ENCODE data around the gene USH2A.

Gene USH2A

DNA sequence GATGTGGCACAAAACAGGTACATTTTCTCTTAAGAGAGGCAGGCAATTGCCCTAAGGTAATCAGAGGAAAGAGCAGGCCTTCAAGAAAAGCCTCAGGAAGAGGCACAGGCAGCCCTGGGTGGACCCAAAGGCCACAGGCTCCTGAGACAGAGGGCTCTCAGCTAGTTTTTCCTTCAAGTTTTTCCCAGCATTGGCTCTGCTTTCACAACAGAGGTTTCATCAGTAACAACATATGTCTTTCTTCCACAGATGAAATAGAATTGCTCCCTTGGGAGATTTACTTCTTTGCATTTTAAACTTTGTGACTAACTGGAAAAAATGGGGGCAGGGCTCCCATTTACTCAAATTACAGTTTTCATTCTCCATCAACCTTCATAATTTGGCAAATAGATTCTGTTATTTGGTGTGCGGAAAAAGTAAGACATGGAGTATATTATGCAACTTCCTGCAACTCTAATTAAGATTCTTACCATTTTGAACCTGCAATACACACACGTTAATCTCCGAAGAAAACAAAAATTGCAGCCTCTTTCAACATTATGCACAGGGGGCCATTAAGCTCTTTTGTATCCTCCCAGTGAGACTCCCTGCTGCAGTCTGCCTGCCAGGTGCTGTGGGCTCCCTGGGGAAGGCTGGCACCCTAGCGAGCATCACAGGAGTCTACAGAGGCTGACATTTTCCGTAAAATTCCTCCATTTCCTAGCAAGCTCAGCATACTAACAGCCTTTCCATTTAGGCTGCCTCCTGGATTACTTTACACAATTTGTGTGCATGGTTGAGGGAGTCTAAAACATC is 282.3 kb downstream of the USH2A start:
- no peak for DNase-seq (ENCODE audit: low read depth, low spot score)

GRCh38 chr1:216124192-216124781 is 299.0 kb downstream of the USH2A start:
- no peak for DNase-seq (ENCODE audit: low read depth, low spot score)

GRCh38 chr1:216123446-216124191 is 299.6 kb downstream of the USH2A start:
- no peak for DNase-seq (ENCODE audit: low read depth, low spot score)

GRCh38 chr1:216119600-216119999 is 303.6 kb downstream of the USH2A start:
- DNase-seq (ENCODE audit: low read depth, low spot score): no peak

DNA sequence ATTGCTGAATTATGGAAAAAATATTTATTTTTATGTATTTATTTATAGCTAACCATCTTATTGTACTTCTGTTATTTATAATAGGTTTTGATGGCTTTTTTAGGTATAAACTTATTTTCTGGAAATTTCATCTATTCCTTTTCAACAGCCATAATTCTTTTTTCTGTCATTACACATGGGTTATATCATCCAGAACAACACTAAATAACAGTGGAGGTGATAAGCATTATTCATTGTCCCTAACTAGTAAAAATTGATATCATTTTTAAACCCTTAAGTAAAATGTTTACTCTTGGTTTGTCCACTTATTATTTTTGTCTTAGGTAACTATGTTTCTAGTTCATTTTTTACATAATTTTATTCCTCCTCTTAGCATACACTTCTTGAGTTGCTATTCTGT is 309.1 kb downstream of the USH2A start:
- no peak for DNase-seq (ENCODE audit: low read depth, low spot score)

DNA sequence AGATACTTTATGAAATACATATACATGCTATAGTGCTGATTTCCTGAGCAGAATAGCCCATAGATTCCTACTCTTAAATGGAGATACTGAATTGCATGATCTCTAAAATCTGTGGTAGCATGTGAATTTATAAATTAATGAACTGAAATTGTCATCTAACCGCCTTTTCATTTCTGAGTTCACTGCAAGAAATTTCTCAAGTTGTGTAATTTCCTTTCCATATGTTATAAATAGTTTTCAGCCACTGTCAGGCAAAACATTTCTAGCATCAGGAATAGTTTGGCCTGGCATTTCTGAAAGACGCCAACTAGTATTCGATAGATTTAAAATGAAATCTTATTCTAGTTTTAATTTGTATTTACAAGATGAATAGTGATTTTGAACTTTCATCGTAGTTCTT is 310.1 kb downstream of the USH2A start:
- DNase-seq (ENCODE audit: low read depth, low spot score): no peak

DNA sequence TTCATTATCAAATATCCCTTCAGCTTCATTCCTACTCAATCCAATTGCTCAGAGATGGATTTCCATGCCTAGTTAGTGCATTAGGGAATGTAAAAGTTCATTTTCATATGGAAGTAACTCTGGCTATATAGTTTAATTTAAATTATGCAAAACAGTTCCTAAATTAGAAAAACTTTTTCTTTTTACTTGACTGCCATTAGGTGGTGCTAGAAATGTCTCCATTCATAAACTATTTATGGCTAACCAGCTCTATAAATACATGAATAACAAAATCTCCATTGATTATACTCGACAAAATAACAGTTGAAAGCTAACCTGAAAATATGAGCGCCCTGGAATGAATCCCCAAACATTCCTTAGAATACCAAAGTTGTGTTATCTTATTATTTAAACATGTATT is 311.4 kb downstream of the USH2A start:
- DNase-seq (ENCODE audit: low read depth, low spot score): no peak

DNA sequence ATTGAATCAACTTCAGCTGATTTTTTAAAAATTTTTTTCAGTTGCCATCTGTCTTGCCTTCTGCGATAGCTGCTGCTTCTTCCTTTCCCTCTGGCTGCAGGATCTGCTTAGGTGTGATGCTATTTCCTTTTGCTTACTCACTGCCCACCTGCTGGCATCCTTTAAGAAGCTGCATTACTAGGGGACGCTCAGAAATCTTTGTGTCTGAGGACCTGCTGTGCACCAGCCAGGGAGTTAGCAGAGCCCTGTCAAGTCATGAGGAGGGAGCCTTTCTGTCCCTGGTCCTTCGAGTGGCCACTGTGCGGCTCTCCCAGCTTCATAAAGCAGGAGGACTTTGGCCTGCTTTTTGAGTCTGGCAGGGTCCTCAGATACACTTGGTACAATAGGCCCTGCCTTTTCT is 327.8 kb downstream of the USH2A start:
- DNase-seq (ENCODE audit: low read depth, low spot score): no peak

DNA sequence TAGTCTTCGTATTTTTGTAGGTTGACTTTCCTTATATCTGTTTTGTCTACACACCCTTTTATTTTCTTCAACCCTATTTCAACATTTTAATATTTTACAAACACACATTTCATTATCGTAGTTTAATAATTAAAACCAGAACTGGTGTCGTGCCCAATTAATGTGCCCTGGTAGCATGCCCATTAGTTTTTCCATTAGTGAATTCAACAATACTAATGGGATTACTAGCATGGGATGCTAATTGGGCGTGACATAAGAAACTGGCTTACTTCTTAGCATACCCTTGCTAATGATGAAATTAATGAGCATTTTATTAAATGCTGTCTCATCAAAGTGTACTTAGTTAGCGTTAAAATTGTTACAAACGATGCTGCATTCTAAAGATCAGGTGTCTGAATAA is 332.7 kb downstream of the USH2A start:
- no peak for DNase-seq (ENCODE audit: low read depth, low spot score)

DNA sequence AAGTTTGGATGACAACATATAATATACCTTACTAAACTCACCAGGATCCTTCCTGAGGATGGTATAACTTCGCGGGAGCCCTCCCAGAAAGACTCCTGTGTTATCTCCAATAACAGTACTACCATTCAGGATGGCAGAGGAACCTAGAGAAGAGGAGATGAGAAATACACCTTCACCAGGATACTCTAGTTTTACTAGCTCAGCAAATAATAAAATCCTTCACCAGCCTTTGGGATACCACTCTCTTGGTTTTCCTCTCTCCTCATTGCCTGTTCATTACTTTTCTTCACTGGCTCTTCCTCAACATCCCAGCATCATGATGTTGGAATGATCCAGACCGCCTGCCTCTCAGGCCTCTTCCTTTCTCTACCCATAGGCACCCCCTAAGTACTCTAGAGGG is 336.6 kb downstream of the USH2A start:
- DNase-seq (ENCODE audit: low read depth, low spot score): no peak

DNA sequence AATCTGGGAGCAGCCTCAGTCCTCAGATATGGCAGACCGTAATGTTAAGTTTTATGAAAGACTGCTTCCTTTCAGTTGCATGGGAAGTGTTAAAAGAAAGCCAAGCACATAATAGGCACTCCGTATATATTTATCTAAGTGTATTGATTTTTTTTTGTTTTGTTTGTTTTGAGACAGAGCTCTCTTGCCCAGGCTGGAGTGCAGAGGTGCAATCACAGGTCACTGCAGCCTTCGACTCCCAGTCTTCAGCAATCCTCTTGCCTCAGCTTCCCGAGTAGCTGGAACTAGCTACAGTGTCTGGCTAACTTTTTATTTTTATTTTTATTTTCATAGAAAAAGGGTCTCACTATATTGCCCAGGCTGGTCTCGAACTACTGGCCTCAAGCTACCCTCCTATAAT is 341.8 kb downstream of the USH2A start:
- DNase-seq (ENCODE audit: low read depth, low spot score): no peak

GRCh38 chr1:216076751-216077150 is 346.5 kb downstream of the USH2A start:
- DNase-seq (ENCODE audit: low read depth, low spot score): no peak

GRCh38 chr1:216075339-216075738 is 347.9 kb downstream of the USH2A start:
- no peak for DNase-seq (ENCODE audit: low read depth, low spot score)

- DNase-seq (ENCODE audit: low read depth, low spot score): no peak
Measured at GRCh38 chr1:216073793-216074595, 349.3 kb downstream of the USH2A start.

GRCh38 chr1:216071262-216071661 is 352.0 kb downstream of the USH2A start:
- no peak for DNase-seq (ENCODE audit: low read depth, low spot score)

GRCh38 chr1:216064643-216065042 is 358.6 kb downstream of the USH2A start:
- no peak for DNase-seq (ENCODE audit: low read depth, low spot score)

- no peak for DNase-seq (ENCODE audit: low read depth, low spot score)
Measured at GRCh38 chr1:216057947-216058346, 365.3 kb downstream of the USH2A start.

- no peak for DNase-seq (ENCODE audit: low read depth, low spot score)
Measured at GRCh38 chr1:216057063-216057462, 366.2 kb downstream of the USH2A start.

DNA sequence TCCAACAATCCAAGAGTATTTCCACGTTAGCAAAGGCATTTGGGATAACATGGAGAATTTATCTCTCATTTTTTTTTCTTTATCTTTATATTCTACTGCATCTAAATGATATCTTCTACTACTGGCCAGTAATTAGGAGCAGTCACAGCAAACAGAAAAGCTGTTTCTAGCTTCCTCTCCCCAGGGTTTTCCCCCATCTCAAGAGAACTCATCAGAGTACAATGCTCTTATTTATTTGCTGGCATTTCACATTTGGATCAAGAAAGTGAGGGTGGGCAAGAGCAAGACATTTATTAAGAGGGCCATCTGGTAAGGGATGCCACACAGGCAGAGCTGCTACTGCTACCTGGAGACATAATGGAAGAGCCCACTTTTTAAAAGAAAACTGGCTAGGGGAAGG is 368.2 kb downstream of the USH2A start:
- no peak for DNase-seq (ENCODE audit: low read depth, low spot score)

DNA sequence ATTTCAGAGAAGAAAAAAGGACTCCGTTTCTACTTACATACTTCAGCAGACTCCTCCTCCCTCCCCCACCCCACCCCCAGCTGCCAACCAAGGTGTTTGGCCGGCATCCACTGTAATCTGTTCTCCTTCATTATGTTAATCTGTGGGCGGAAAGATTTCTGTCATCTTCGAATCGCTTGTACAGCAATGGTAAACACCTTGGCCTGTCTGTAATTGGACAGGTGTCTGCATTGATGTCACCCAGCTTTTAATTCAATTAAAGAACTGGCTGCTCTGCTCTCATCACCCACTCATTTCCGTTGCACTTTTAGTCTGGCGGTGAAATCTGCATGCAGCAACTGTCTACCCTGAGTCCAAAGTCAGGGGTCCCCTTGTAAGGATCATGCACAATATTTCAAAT is 368.6 kb downstream of the USH2A start:
- no peak for DNase-seq (ENCODE audit: low read depth, low spot score)

DNA sequence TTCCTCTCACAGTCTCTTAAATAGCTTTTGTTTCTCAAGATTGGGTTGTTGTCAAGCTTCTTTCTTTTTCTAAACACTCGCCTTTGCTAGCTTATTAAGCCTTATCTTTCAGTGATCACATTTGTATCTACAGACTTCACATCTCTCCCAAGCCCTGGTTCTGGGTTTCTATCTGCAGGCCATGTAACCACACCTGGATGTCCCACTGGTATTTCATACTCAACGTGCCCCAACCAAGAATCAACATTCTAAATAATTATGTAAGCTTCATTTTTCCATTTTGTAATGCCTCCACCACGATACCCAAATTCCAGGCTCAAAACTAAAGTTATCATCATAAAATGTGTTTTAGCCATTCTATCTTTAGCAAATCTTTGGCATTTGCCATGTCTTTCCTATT is 372.2 kb downstream of the USH2A start:
- DNase-seq (ENCODE audit: low read depth, low spot score): no peak
